Esophagus muscularis mucosa (tissue), 4 donors: ENCODE data around the gene LGALS4. TPM values are rescaled to one million over a fixed set of nuclear protein-coding genes. Genes with fewer than 3 reads are reported as not detected.
A peak's percentile ranks its signal among the peaks of the same experiment; 100 is the strongest.

ENCODE experiments used
- DNase-seq: peaks from one replicate; pipeline ENCODE4 v3.0.0-alpha.2; 2017; ENCODE audit errors: extremely low spot score
- H3K27ac ChIP-seq, 4 donors: fragments of 200-600 bp; sonication (generic); replicated peaks in 1 of 4; 1 replicate in 3 of 4; 2 replicates in 1 of 4; pipeline ENCODE4 v1.5.1; 2016 to 2019; ENCODE audit warnings: mild to moderate bottlenecking in 1 of 4
- H3K27me3 ChIP-seq, 4 donors: fragments of 200-600 bp; sonication (generic); one replicate each; pipeline versions ENCODE4 v1.5.1 to v1.6.0; 2016 to 2019
- H3K36me3 ChIP-seq, 4 donors: fragments of 200-600 bp; sonication (generic); one replicate each; pipeline ENCODE4 v1.5.1; 2016 to 2019
- H3K4me1 ChIP-seq, 4 donors: fragments of 200-600 bp; sonication (generic); one replicate each; pipeline ENCODE4 v1.5.1; 2016 to 2019
- H3K4me3 ChIP-seq, 4 donors: fragments of 200-600 bp; sonication (generic); 1 replicate in 2 of 4; 2 replicates in 2 of 4; pipeline ENCODE4 v1.5.1; 2016 to 2019; ENCODE audit warnings: mild to moderate bottlenecking in 4 of 4, moderate library complexity in 1 of 4
- H3K9me3 ChIP-seq, 4 donors: fragments of 200-600 bp; sonication (generic); 1 replicate in 3 of 4; 2 replicates in 1 of 4; pipeline ENCODE4 v1.5.1; 2016 to 2019
- EP300 ChIP-seq: sonication (generic); formaldehyde crosslinking; IDR thresholded peaks from one replicate; pipeline ENCODE4 v1.6.1; 2017; ENCODE audit warnings: antibody characterized with exemption
- POLR2A ChIP-seq: fragments of 450-650 bp; IDR thresholded peaks from one replicate; pipeline ENCODE4 v1.6.1; 2017; ENCODE audit warnings: antibody characterized with exemption, moderate library complexity, mild to moderate bottlenecking, low read depth
- POLR2AphosphoS5 ChIP-seq, 2 donors: sonication (generic); formaldehyde crosslinking; IDR thresholded peaks; one replicate each; pipeline ENCODE4 v1.6.1; 2017; ENCODE audit warnings: antibody characterized with exemption in 2 of 2
- WGBS: methylation state at CpG from one replicate; pipeline ENCODE4 v1.1.5; 2018; 5-methylcytosine and 5-hydroxymethylcytosine counted together
- intact Hi-C: fragments of 100-400 bp; cut with DNase I; formaldehyde crosslinking; loops from one replicate; pipeline ENCODE4 v1.15.1; 2023
- total RNA-seq, 4 donors: library from RNA; depleted of rRNA; stranded (reverse); fragments of >200 nt; gene quantifications; one replicate each; pipeline versions ENCODE4 v1.1.0 to v1.2.1, GENCODE V29; 2016
- TF ChIP-seq, protein P1 (sequence below), 3 experiments: fragments of 200-600 bp in 2 of 3; fragments of 450-650 bp in 1 of 3; sonication (generic) in 2 of 3; IDR thresholded peaks; one replicate each; pipeline ENCODE4 v1.5.1; 2017 to 2019; ENCODE audit warnings: antibody characterized with exemption in 3 of 3, mild to moderate bottlenecking in 2 of 3, moderate library complexity in 1 of 3

The LGALS4 gene
- total RNA-seq, 4 donors from 2014 or later, result 0.42 to 2.9 (median 0.50) TPM; not detected in 1

- Histone ChIP-seq H3K27me3 (no peaks in the 10 kb centered on the region), H3K9me3 (no peaks in the 10 kb centered on the region), H3K4me1 (peaks cover 20 to 32% (median 25%) of the 10 kb centered on the region in 4 donors), H3K36me3 (peaks cover 0 to 4% (median 0%) of the 10 kb centered on the region in 4 donors), H3K4me3 (peak overlapping the region; percentile 75 to 97 (median 84)), H3K27ac (peak overlapping the region; percentile 98 to 100 (median 100))
- intact Hi-C loops, result loop anchor here (2.0 kb wide), 1 partner anchor 16 kb away; no protein-coding TSS in a partner anchor
- WGBS, result 87% methylated on average over 16 of the region's 17 CpGs
- DNase-seq, result no peak
- TF ChIP-seq, protein P1, sequence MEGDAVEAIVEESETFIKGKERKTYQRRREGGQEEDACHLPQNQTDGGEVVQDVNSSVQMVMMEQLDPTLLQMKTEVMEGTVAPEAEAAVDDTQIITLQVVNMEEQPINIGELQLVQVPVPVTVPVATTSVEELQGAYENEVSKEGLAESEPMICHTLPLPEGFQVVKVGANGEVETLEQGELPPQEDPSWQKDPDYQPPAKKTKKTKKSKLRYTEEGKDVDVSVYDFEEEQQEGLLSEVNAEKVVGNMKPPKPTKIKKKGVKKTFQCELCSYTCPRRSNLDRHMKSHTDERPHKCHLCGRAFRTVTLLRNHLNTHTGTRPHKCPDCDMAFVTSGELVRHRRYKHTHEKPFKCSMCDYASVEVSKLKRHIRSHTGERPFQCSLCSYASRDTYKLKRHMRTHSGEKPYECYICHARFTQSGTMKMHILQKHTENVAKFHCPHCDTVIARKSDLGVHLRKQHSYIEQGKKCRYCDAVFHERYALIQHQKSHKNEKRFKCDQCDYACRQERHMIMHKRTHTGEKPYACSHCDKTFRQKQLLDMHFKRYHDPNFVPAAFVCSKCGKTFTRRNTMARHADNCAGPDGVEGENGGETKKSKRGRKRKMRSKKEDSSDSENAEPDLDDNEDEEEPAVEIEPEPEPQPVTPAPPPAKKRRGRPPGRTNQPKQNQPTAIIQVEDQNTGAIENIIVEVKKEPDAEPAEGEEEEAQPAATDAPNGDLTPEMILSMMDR (IDR thresholded peaks at IDR 0.05), result no peak
- TF ChIP-seq EP300 (no peak), POLR2AphosphoS5 (IDR thresholded peaks at IDR 0.05) (no peak), POLR2A (no peak)
Measured at GRCh38 chr19:38853214-38853613, 40.5 kb upstream of the LGALS4 start.

DNA sequence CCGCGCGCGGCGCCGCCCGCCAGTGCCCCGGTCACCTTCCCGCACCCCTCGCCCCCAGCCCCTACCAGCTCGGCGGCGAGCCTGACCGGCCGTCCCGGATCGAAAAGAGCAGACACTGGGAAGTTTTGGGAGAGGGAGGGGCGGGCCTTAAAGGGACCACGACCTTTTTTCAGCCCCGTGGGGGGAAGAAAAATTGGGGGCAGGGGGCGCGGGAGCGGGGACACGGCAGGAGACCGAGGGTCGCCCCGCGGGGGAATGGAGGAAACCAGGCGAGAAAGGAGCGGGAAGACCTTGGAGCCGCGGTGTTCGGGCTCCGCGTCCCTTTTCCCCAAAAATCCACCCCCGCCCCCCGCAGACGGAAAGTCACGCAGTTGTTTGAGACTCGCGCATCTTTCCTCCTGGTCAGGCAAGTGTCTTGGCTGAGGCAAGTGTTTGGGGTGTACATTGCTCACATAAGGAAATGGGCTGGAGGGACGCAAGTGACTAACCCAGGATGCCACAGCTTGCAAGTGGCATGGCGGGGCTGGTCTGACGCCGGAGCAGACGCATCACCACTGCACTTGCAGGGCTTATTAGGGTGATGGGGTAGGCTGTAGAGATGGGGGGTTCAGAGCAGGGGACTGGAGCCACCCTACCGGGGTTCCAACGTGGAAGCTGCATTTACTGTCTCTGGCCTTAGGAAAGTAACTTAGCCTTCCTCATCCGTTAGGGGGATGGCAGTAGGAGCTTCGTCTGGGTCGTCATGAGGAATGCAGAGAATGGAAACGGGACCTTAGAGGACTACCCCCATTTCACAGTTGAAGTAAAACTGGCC, 39.7 kb upstream of the LGALS4 start:
- Histone ChIP-seq H3K27ac (peak overlapping the region; percentile 98 to 100 (median 100)), H3K4me1 (peaks cover 28 to 40% (median 32%) of the 10 kb centered on the region in 4 donors), H3K9me3 (no peaks in the 10 kb centered on the region), H3K4me3 (peak overlapping the region; percentile 75 to 97 (median 84)), H3K36me3 (peaks cover under 1 to 8% (median 6%) of the 10 kb centered on the region in 4 donors), H3K27me3 (no peaks in the 10 kb centered on the region)
- 0% methylated on average over 19 of the region's 52 CpGs for WGBS
- peak; percentile 27 to 51 for TF ChIP-seq POLR2AphosphoS5 (IDR thresholded peaks at IDR 0.05)
- peak; percentile 10 for TF ChIP-seq POLR2A
- TF ChIP-seq EP300, result no peak
- no peak for DNase-seq
- intact Hi-C loops, result loop anchor here (2.0 kb wide), 1 partner anchor 16 kb away; no protein-coding TSS in a partner anchor

GRCh38 chr19:38851622-38852230, 39.0 kb upstream of the LGALS4 start:
- H3K4me1 ChIP-seq, result peaks cover 35 to 47% (median 40%) of the 10 kb centered on the region in 4 donors
- no peaks in the 10 kb centered on the region for H3K27me3 ChIP-seq
- H3K36me3 ChIP-seq, result peaks cover 7 to 15% (median 13%) of the 10 kb centered on the region in 4 donors
- peak; percentile 98 for DNase-seq
- peak overlapping the region; percentile 98 to 100 (median 100) for H3K27ac ChIP-seq
- intact Hi-C loops, result loop anchor here (2.0 kb wide), 1 partner anchor 17 kb away; no protein-coding TSS in a partner anchor
- no peaks in the 10 kb centered on the region for H3K9me3 ChIP-seq
- TF ChIP-seq POLR2A (peak; percentile 79), EP300 (no peak), POLR2AphosphoS5 (IDR thresholded peaks at IDR 0.05) (peak; percentile 96 to 98)
- TF ChIP-seq, protein P1 (IDR thresholded peaks at IDR 0.05), result no peak
- H3K4me3 ChIP-seq, result peak overlapping the region; percentile 75 to 97 (median 84)
- 0% methylated on average over 18 of the region's 67 CpGs for WGBS

GRCh38 chr19:38850976-38851621, 38.4 kb upstream of the LGALS4 start:
- H3K4me3 ChIP-seq, result peak overlapping the region; percentile 75 to 97 (median 84)
- TF ChIP-seq POLR2A (no peak), EP300 (no peak), POLR2AphosphoS5 (IDR thresholded peaks at IDR 0.05) (no peak)
- TF ChIP-seq, protein P1 (IDR thresholded peaks at IDR 0.05), result no peak
- no peaks in the 10 kb centered on the region for H3K27me3 ChIP-seq
- peaks cover 13 to 22% (median 19%) of the 10 kb centered on the region in 4 donors for H3K36me3 ChIP-seq
- H3K4me1 ChIP-seq, result peaks cover 40 to 53% (median 46%) of the 10 kb centered on the region in 4 donors
- H3K27ac ChIP-seq, result peak overlapping the region; percentile 98 to 100 (median 100)
- no peak for DNase-seq
- intact Hi-C loops, result no loop called here
- WGBS, result 2% methylated on average over 38 of the region's 40 CpGs
- H3K9me3 ChIP-seq, result no peaks in the 10 kb centered on the region
